HG03135 (cell line): ENCODE results near the gene KRTAP20-3.

Experiments used
- ATAC-seq: cut with Tn5 transposase; IDR thresholded peaks from one replicate; pipeline ENCODE4 v1.9.1; 2021; ENCODE audit warnings: mild to moderate bottlenecking, moderate library complexity; ENCODE audit not compliant: unreplicated experiment

Gene KRTAP20-3

DNA sequence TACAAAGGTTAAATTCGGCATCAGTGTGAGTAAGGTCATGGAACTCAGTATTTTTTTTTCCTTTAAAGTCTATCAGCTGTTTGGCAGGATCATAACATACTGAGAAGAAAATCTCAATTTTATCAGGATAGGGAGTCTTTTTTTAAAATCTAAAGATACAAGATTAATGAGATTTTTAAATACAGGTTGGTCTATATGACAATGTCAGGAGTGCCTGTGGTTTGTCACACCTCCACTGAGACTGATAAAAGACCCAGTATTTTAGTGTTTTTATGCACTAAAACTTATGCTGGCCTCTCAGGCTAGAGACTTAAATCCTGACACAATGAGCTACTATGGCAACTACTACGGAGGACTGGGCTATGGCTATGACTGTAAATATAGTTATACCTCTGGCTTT is at the start of gene KRTAP20-3:
Gene KRTAP20-3, plus strand, starts transcription at position 301 of the 400 bp plus-strand sequence.
- ATAC-seq: no peak

DNA sequence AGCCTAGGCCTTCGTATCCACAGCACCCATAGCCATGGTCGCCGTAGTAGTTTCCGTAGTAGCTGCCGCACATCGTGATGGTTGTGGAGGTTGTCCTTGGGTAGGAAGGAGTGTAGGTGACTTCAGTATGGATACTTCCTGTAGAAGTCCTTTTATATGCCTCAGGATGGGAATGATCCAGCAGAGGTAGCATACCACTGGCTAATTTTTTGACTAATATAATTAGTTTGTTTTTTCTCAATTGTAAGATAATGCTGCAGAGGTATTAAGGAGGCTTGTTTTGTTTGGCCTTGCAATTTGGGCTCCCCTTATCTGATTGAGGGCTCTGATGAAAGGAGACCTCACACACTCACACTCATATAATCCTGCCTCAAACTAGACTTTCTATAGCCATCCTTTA is 43.9 kb upstream of the KRTAP20-3 start, which contains the start of gene KRTAP6-2:
Gene KRTAP6-2, minus strand, starts transcription at position 101 of the 400 bp plus-strand sequence. Its CDS starts 28 bp downstream, at position 73.
- ATAC-seq: no peak

DNA sequence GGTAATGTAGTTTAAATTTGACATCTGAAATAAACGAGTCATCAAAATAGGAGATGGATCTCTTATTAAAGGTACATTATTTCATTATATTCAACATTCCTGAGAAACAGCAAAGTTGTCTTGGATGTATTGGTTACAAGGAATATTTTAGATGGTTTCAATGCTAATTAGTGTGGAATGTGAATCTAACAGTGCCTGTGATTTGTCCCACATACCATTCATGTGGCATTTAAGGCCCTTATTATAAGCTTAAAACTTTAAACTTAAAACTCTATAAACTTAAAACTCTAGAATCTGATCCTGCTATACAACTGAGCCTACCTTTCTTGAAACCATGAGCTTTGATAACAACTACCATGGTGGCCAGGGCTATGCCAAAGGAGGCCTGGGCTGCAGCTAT is 41.9 kb upstream of the KRTAP20-3 start, which contains the start of gene KRTAP22-1:
Gene KRTAP22-1, plus strand, starts transcription at position 301 of the 400 bp plus-strand sequence.
- ATAC-seq: no peak

DNA sequence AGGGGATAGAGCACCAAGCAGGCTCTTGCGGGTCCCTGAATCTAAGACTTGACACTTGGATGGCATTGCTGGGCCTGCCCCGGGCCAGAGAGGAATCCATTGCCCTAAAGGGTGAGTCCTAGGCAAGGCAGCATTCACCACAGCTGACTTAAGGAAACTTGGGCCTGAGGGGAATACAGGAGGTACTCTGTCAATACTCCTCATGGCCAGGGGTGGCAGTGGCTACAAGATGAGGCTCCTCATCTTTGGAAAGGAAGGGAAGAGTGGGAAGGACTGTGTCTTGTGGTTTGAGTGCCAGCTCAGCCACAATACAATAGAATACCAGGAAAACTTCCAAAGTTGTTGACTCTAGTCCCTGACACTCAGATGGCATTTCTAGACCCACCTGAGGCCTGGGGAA is 36.7 kb upstream of the KRTAP20-3 start:
- no peak for ATAC-seq

DNA sequence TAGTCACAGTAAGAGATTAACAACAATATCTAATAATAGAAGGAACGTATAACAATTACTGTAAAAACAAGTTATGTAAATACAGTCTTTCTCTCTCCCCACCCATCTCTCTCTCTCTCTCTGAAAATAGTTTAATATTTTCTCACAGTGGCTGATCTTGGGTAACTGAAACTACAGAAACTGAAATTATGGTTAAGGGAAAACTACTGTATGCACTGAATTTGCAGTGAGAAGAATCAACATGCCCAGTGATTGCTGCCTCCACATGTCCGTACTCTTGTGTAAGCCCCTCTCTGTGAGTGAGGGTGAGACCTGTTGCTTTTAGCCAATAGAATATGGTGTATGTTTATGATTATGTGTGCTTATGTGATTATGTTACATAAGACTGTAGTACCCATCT is 30.5 kb upstream of the KRTAP20-3 start:
- ATAC-seq: no peak

DNA sequence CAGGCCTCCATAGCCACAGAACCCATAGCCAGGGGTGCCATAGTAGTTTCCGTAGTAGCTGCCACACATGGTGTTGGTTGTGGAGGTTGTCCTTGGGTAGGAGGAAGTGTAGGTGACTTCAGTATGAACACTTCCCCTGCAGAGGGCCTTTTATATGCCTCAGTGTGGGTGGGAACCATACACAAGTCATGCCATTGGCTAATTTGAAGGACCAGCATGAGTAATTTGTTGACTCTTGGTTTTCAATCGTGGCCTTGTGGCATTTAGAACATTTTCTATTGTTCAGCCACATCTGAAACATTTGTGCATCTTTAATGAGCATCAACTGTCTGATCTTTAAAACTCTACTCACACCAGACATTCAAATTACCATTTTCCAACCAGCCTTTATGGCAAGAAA is 28.8 kb upstream of the KRTAP20-3 start, which contains the start of gene KRTAP6-1:
Gene KRTAP6-1, minus strand, starts transcription at position 95 of the 400 bp plus-strand sequence. Its CDS starts 26 bp downstream, at position 69.
- ATAC-seq: no peak

DNA sequence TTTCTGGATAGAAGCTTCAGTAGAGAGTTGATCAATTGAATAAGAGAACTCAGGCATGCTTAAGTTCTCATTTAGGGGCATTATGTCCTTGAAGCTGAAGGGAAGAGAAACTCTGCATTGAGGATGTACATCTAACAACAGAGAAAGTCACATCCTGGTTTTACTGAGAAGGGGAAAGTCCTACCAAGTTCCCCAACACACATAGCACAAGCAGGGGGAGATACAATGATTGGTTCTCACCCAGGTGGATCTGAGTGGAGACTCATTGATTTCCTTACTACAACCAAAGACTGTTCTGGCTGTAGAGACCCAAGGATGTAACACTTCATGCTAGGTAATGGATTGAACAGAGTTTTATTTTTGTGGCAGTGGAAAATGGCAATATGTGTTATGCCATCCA is 27.5 kb upstream of the KRTAP20-3 start:
- no peak for ATAC-seq

DNA sequence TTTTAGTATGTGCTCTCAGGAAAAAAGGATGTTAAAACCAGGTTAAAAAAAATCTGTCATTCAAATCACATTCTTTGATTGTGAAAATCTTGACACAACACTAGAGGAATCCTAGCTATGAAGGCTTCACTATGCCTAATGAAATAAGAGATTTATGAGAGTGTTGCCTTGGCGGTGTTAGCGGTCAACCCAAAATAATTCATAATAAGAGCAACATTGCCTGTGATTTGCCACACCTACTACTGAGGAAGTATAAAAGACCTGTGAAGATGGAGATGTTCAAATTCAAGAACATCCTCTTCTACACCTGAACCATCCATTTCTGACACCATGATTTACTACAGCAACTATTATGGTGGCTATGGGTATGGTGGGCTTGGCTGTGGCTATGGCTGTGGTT is 26.5 kb upstream of the KRTAP20-3 start, which contains the start of gene KRTAP20-1:
Gene KRTAP20-1, plus strand, starts transcription at position 301 of the 400 bp plus-strand sequence. Its CDS starts 30 bp downstream, at position 331.
- ATAC-seq: no peak

DNA sequence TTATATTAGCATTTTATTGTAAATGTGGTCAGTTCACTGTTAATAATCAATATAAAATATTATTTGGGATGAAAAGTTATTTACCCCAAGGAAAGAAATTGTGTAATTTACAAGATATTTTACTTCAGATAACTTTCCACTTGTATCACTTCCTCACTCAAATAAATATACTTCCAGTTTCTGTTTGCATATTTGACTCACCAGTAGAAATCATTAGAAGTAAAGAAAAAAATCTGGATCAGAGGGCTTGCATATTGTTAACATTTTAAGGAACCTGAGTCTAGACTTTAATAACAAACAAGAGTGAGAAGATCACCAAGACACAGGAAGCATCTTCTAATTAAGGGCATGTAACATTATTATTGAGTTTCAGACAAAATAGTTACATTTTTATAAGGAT is 22.6 kb upstream of the KRTAP20-3 start:
- ATAC-seq: no peak

DNA sequence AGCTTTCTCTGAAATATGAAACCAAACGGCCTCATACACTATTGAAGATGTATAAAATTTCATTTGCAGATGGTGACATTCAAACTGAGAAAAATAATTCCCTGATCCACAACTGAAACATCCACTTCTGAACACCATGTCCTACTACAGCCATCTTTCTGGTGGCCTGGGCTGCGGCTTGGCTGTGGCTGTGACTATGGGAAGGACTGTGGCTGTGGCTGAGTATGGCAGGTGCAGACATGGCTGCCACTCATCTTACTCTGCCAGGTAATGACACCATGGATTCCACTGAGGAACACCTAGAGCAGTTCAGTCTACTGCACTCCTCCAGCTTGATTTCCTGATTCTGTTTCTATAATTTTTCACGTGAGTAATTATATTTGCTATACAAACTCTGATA is 22.1 kb upstream of the KRTAP20-3 start, which contains the start of gene KRTAP20-4:
Gene KRTAP20-4, plus strand, starts transcription at position 106 of the 400 bp plus-strand sequence.
- ATAC-seq: no peak

DNA sequence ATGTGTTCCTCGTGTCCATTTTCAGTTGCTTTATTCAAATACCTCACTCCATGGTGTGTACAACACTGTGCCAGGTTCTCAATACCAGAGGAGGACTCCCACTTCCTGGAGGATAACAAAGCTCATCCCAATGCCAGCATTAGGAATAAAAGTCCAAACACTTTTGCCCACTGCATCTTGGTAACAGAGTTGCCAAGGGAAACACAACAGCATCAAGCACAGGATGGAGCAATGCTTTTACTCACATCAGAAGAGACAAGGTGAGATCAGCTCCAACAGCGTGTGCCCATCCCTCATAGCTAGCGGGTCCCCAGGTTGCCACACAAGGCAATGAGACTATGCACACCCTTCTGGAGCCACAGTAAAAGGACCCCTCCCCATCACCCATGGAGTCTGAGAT is 19.3 kb upstream of the KRTAP20-3 start:
- no peak for ATAC-seq

DNA sequence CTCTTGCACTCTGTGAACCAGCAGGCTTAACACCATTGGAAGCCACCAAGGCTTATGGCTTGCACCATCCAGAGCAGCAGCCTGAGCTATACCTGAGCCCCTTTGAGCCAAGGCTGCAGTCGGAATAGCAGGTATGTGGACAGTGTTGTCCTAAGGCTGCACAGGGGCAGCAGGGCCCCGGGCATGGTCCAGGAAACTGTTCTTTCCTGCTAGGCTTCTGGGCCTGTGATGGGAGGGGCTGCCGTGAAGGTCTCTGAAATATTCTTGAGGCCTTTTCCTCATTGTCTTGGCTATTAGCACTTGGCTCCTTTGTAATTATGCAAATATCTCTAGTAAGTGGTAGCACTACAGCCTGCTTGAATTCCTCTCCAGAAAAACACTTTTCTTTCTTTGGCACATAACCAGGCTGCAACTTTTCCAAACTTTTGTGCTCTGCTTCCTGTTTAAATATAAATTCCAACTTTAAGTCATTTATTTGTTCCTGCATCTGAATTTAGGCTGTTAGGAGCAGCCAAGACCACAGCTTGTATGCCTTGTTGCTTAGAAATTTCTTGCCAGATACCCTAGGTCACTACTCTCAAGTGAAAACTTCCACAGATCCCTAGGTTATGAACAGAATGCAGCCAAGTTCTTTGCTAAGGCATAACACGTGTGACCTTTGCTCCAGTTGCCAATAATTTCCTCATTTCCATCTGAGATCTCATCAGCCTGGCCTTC is 17.1 kb upstream of the KRTAP20-3 start:
- ATAC-seq: no peak

DNA sequence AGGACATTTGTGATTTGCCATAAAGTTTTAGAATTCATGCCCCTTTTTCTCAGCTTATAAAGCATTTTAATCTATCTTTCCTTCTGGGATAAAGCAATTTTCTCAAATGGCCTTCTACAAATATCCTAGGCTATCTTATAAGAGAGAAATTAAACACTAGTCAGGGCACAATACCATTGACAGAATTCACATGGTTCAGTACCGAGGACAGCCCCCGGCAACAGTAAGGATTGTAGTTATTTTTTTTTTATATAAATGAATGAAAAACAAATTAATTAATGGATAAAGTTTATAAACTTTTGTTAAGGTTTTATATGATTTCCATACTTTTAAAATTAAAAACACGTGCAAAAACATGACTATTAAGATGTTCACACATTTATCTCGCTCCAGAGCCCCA is 14.6 kb upstream of the KRTAP20-3 start:
- no peak for ATAC-seq

DNA sequence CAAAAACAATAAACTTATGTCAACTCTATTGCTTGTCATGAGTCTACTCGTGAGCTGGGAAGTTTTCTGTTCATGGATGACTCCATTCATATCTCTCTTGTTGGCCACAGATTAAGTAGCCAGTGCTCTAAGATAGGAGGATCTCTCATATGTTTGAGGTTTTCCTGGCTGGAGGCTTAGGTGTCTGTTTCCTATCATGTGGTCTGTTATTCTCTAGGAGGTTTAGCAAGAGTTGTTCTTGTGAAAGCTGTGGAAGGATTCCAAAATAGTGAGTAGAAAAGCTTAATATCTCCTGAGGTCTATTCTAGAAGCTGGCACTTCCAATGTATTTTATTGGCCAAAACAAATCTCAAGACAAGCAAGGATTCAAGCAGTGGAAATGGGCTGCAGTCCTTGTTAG is 13.5 kb upstream of the KRTAP20-3 start:
- no peak for ATAC-seq

DNA sequence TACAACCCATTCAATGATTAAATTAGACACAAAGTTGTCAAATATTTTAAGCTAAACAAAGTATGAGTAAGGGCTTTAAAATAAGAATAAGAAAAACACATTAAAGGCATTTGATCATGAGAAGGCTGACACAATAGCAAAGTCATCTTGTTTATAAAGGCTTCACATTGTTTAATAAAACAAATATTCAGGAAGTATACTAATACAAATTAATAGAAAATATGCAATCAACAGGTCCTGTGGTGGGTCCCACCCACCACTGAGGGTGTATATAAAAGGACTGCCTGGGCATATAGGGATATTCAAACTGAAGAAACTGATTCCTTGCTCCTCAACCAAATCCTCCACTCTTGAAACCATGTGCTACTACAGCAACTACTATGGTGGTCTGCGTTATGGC is 7.8 kb upstream of the KRTAP20-3 start, which contains the start of gene KRTAP20-2:
Gene KRTAP20-2, plus strand, starts transcription at position 301 of the 400 bp plus-strand sequence. Its CDS starts 58 bp downstream, at position 359.
- ATAC-seq: no peak

DNA sequence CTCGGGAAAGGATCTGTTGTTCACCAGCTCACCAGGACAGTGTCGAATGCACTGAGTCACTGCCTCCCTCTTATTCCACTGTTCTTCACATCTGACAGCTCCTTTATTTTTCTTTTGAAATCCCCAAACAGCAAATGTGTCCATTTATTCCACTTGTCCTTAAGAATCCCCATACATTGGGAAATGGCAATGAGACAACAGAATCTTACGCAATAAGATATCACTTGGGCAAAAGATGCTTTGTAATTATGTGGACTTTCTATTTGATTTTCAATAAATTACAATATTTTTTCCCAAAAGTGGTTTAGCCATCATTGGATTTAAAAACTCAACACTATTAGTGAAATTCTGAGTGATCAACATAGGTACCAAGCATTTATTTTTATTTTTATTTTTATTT is 4.0 kb upstream of the KRTAP20-3 start:
- ATAC-seq: no peak

DNA sequence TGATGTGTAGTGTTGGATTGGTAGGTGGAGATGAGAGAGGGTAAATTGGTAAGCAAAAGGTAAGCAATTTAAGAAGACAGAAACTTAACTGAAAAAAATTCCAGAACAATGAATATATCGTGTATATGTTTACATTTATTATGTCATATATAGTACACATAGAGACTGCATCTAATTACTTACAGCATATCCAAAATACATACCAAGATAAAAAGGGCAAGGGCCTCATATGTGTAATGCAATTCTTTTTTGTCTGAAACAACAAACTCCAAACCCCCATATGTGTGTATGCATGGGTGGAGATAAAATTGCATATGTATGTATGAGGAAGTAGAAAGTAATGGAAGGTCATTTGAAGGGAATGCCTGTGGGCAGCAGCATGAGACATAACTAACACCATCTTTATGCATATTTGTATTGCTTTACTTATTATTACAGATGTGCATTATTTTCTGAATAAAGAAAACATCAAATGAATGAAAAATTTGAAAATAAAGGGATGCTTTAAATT is 4.3 kb downstream of the KRTAP20-3 start:
- ATAC-seq: no peak

DNA sequence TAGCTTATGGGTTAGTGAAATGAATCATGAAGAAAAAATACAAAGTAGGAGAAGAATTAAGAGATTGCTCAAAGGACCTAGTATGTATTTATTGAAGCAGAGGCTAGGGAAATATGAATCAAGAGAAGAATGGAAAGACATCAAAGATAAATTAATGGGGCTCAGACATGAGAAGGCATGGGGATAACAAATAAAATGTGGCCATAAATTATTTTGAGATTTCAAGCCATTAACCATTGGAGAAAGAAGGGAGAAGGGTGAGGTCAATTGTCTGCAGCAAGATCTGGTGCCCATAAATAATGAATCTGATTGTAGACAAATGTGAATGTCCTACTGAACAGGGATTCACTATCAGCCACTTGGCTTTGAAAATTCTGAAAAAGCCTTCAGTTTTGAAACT is 10.2 kb downstream of the KRTAP20-3 start:
- ATAC-seq: no peak

DNA sequence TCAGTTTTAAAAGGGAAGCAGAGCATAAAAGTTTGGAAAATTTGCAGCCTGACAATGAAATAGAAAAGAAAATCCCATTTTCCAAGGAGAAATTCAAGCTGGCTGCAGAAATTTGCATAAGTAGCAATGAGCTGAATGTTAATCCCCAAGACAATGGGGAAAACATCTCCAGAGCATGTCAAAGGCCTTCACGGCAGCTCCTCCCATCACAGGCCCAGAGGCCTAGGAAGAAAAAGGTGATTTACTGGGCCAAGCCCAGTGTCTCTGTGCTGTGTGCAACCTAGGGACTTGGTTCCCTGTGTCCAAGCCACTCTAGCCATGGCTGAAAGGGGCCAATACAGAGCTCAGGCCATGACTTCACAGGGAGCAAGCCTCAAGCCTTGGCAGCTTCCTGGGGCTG is 26.1 kb downstream of the KRTAP20-3 start:
- no peak for ATAC-seq

DNA sequence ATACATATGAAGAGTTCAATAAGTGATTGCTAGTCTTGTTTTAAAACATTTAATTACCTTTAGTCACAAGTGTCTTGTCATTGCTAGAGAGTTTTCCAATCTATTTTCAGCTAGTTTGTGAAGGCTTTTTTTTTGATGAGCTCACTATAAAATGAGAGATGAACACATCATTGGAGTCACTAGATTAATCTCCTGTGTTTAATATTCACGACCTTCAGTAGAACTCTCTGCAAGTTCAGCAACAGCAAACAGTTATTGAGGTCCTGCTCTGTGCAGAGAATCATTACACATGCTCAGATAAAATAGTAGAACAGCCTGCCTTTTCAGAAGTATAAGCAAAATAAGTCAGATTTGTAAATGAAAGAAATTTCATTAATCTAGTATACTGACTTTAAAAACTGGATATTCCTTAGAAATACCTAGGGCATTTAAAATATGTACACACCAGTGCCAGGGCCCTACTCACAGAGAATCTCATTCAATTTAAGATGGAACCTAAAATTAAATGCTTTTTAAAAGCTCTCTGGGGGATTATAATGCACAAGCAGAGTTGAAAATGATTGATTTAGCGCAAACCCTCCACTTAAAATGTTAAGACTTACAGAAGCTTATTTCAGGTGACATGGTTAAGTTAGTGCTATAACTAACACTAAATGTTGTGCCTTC is 30.5 kb downstream of the KRTAP20-3 start:
- ATAC-seq: no peak

DNA sequence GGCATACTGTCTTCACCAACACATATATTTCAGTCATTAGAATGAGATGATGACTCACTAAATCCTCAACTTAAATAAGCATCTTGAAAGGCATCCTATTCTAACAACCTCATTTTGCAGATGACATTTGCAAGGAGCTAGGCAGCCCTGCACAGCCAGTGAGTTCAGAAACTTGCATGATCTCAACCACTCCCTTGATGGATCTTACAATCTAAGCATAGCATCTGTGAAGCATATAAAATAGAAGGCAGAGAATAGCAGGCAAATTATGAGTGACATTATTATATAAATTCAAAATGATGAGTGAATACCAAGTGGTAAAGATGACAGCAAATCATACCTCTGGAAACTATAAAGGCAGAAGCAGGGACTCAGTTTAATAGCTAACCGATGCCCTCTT is 31.6 kb downstream of the KRTAP20-3 start:
- no peak for ATAC-seq

DNA sequence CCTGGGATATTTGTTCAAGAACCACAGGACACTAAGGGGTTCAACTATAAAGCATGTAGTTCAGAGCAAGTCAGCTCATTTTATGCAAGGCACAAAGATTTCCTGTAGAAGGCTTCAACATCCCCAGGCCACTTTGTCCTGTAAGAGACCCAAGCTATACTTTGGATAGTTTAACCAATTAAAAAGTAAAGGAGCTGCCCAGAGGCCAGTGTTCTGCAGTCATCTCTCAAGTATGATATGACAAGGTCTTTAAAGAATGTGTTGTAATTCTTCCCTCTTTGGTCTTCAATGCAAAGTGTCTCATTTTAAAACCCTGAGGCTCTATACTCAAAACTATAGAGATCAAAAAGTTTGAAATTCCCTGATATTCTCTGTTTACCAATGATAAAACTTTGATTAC is 34.1 kb downstream of the KRTAP20-3 start:
- ATAC-seq: no peak
